ENCODE measurements around the gene RABGEF1. TPM values are rescaled to one million over a fixed set of nuclear protein-coding genes. Genes with fewer than 3 reads are reported as not detected.
"Not testable (repeated sequence)": the region's sequence is repeated elsewhere in the genome, so short reads cannot be mapped to it uniquely, and the experiment has no call there.

The RABGEF1 gene
- polyA plus RNA-seq, 1 donor from 2014 or later: 26.8 TPM

- H3K4me3 Mint-ChIP-seq: peak overlapping the region; percentile 95 to 98 (median 98)
Measured at GRCh38 chr7:66741710-66742049, 1.1 kb downstream of the RABGEF1 start.

DNA sequence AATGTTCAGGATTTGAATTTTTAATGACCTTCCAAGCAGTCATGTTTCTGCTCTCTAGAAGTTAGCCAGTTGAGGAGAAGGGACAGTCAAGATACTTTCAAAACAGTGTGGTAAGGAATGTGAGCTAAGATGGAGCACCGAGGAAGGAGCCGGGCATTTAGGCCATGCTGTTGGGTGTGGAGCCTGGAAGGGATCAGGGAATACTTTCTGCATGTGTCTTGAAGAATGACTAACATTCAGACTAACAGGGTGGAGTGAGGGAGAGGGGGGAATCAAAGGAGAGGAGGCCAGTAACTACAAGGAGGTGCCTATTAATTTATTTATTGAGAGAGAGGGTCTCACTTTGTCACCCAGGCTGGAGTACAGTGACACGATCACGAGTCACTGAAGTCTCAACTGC lies 1.8 kb downstream of the RABGEF1 start:
- not testable (repeated sequence) for H3K27me3 Mint-ChIP-seq, H3K36me3 Mint-ChIP-seq, H3K9me3 Mint-ChIP-seq
- Mint-ChIP-seq H3K27ac (peak overlapping the region; percentile 59 to 98 (median 85)), H3K4me1 (peaks cover 17 to 39% (median 34%) of the 10 kb centered on the region in 3 donors), H3K4me3 (peak overlapping the region in 3 of 4 donors; percentile 38 to 97 (median 86))

More at GRCh38 chr7:66741710-66742049, 1.1 kb downstream of the RABGEF1 start:
- Mint-ChIP-seq H3K27me3 (no peaks in the 10 kb centered on the region), H3K9me3 (no peaks in the 10 kb centered on the region), H3K36me3 (no peaks in the 10 kb centered on the region), H3K4me1 (peaks cover 12 to 39% (median 34%) of the 10 kb centered on the region in 3 donors), H3K27ac (peak overlapping the region; percentile 98 to 99 (median 98))

DNA sequence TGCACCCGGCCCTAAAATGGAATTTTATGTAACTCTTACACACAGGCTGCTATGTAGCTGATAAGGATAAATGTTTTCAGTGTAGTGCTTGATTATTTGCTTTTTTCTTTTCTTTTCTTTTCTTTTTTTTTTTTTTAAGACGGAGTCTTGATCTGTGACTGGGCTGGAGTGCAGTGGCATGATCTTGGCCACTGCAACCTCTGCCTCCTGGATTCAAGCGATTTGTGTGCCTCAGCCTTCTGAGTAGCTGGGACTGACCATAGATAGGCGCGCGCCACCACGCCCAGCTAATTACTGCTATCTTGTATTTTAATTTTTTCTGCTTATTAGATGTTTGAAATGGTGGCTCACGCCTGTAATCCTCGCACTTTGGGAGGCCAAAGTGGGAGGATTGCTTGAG lies 3.4 kb downstream of the RABGEF1 start:
- Mint-ChIP-seq H3K36me3 (no peaks in the 10 kb centered on the region), H3K27ac (peak overlapping the region; percentile 53 to 77 (median 67)), H3K9me3 (no peaks in the 10 kb centered on the region), H3K4me3 (peak overlapping the region in 2 of 4 donors; percentile 41 to 97), H3K4me1 (peaks cover 27 to 45% (median 36%) of the 10 kb centered on the region in 3 donors), H3K27me3 (no peaks in the 10 kb centered on the region)

DNA sequence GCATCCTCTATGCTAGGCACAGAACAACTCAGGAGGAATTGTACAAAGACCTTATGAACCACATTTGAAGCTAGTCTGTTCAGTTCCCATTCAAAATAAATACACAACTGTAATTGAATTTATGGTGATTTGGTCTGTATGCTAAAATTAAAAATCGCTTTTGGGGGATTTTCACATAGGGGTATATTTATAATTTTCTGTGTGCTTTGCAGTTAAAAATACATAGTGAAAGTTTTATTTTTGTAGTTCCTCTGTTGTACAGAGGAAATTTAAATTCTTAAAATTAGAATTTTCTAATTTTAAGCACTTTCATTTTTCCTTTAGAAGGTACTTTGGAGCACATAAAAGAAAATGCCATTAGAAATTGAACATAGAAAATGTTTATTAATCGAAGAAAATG lies 6.9 kb downstream of the RABGEF1 start:
- Mint-ChIP-seq H3K36me3 (peaks cover 2% of the 10 kb centered on the region), H3K4me3 (peak overlapping the region in 3 of 4 donors; percentile 57 to 82 (median 70))

DNA sequence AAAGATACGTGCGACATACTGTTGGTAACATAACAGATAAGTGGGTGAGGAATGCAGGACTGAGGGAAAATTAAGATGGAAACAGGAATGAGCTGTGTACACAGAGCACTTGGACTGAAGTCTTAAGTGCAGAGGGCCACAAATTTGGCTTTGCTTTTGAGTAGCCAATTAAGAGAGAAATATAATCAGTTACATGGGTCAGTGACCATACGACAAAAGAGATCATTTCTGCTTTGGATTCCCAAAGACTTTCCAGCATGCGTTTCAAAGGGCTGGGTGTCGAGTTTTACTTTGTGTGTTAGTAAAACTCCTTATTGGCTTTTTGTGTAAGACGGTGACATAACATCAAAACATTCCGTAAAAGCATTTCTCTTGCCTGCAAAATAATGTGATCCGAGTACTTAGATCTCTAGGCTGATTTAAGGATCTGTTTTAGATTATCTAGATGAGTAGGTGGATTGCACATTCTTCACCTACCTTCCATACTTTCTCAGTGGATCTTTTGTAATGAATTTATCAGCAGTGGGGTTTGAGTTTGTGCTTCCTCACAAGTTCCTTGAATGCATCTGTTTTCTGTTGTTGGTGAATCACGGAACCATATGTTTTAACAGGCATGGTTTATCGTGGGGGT lies 7.5 kb downstream of the RABGEF1 start:
- Mint-ChIP-seq H3K4me3 (peak overlapping the region; percentile 9 to 63 (median 49)), H3K27ac (no peak overlapping the region), H3K36me3 (peaks cover 2% of the 10 kb centered on the region), H3K9me3 (peaks cover 0 to 1% (median 0%) of the 10 kb centered on the region in 3 donors), H3K4me1 (peaks cover 40 to 50% (median 46%) of the 10 kb centered on the region in 3 donors), H3K27me3 (no peaks in the 10 kb centered on the region)

More for the DNA sequence above, 6.9 kb downstream of the RABGEF1 start:
- Mint-ChIP-seq H3K27me3 (no peaks in the 10 kb centered on the region), H3K9me3 (peaks cover 0 to 1% (median 0%) of the 10 kb centered on the region in 3 donors), H3K27ac (peak overlapping the region in 1 of 3 donors; percentile 71), H3K4me1 (peaks cover 39 to 50% (median 40%) of the 10 kb centered on the region in 3 donors)

DNA sequence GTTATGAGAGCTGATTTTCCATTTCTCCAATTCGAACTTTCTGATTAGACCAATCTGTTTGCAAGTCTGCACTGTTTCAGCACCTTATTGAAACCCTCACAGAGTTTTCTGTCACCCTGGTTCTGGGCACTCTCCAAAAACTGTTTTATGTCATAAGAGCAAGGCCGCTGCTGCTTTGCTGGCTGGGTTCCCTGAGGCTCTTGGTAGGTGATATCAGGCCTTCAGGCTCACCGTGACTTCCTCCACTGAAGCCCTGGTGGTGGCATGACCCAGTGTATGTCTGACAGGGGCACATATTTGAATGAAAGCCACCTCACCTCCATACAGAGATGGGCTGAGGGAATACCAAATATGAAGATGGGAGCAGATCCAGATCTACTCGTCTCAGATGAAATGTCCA lies 8.3 kb downstream of the RABGEF1 start:
- Mint-ChIP-seq H3K27ac (peak overlapping the region; percentile 39 to 82 (median 46)), H3K4me3 (peak overlapping the region in 3 of 4 donors; percentile 9 to 80 (median 71)), H3K36me3 (peaks cover 2% of the 10 kb centered on the region), H3K27me3 (no peaks in the 10 kb centered on the region), H3K9me3 (peaks cover 0 to 1% (median 0%) of the 10 kb centered on the region in 3 donors), H3K4me1 (peaks cover 39 to 50% (median 50%) of the 10 kb centered on the region in 3 donors)

DNA sequence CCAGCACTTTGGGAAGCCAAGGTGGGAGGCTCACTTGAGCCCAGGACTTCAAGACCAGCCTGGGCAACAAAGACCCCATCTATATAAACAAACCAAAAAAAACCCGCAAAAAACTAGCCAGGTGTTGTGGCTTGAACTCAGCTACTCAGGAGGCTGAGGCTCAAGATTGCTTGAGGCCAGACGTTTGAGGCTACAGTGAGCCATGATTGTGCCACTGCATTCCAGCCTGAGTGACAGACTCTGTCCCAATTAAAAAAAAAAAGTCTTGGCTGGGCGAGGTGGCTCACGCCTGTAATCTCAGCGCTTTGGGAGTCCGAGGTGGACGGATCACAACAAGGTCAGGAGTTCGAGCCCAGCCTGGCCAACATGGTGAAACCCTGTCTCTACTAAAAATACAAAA lies 11.4 kb downstream of the RABGEF1 start:
- H3K27me3 Mint-ChIP-seq: no peaks in the 10 kb centered on the region
- no peak overlapping the region for H3K4me3 Mint-ChIP-seq
- peaks cover 2% of the 10 kb centered on the region for H3K36me3 Mint-ChIP-seq
- H3K9me3 Mint-ChIP-seq: peaks cover 0 to 1% (median 0%) of the 10 kb centered on the region in 3 donors
- H3K4me1 Mint-ChIP-seq: peaks cover 42 to 55% (median 47%) of the 10 kb centered on the region in 3 donors
- no peak overlapping the region for H3K27ac Mint-ChIP-seq

DNA sequence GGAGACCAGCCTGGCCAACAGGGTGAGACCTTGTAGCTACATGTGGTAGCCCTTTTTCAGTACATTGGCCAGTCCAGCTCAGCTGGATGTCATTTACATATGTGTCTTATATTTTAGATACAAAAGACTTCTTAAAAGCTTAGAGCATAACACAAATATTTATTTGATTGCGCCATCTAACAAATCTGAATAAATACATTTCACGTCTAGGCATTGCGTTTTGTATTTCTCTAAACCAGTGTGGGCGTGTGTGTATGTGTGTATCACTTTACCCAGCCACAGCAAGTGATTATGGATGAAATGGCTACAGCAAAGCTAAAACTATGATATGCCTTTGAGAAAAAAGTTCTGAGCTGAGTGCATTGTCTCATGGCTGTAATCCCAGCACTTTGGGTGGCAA lies 14.0 kb downstream of the RABGEF1 start:
- H3K9me3 Mint-ChIP-seq: peaks cover 0 to 1% (median 0%) of the 10 kb centered on the region in 3 donors
- H3K36me3 Mint-ChIP-seq: peaks cover 2% of the 10 kb centered on the region
- H3K4me1 Mint-ChIP-seq: peaks cover 35 to 49% (median 35%) of the 10 kb centered on the region in 3 donors
- no peak overlapping the region for H3K27ac Mint-ChIP-seq
- no peaks in the 10 kb centered on the region for H3K27me3 Mint-ChIP-seq
- H3K4me3 Mint-ChIP-seq: no peak overlapping the region

DNA sequence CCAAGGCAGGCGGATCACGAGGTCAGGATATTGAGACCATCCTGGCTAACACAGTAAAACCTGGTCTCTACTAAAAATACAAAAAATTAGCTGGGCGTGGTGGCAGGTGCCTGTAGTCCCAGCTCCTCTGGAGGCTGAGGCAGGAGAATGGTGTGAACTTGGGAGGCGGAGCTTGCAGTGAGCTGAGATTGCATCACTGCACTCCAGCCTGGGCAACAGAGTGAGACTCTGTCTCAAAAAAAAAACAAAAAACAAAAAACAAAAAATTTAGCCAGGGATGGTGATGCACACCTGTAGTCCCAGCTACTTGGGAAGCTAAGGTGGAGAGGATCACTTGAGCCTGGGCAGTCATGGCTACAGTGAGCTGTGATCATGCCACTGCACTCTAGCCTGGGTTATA lies 14.5 kb downstream of the RABGEF1 start:
- not testable (repeated sequence) for H3K4me3 Mint-ChIP-seq, H3K9me3 Mint-ChIP-seq, H3K27me3 Mint-ChIP-seq, H3K36me3 Mint-ChIP-seq
- H3K4me1 Mint-ChIP-seq: peaks cover 33 to 47% (median 33%) of the 10 kb centered on the region in 3 donors
- H3K27ac Mint-ChIP-seq: peak overlapping the region in 1 of 3 donors; percentile 9

- H3K9me3 Mint-ChIP-seq: not testable (repeated sequence)
- H3K4me3 Mint-ChIP-seq: peak overlapping the region in 2 of 4 donors; percentile 33 to 71
Measured at GRCh38 chr7:66756227-66756626, 15.7 kb downstream of the RABGEF1 start.

GRCh38 chr7:66756889-66757288 lies 16.4 kb downstream of the RABGEF1 start:
- Mint-ChIP-seq H3K9me3 (no peaks in the 10 kb centered on the region), H3K4me3 (no peak overlapping the region), H3K4me1 (peaks cover 26 to 37% (median 30%) of the 10 kb centered on the region in 3 donors), H3K36me3 (no peaks in the 10 kb centered on the region), H3K27me3 (no peaks in the 10 kb centered on the region), H3K27ac (no peak overlapping the region)

More at GRCh38 chr7:66756227-66756626, 15.7 kb downstream of the RABGEF1 start:
- not testable (repeated sequence) for H3K27ac Mint-ChIP-seq, H3K27me3 Mint-ChIP-seq, H3K36me3 Mint-ChIP-seq
- peaks cover 31 to 41% (median 31%) of the 10 kb centered on the region in 3 donors for H3K4me1 Mint-ChIP-seq

GRCh38 chr7:66757939-66758338 lies 17.4 kb downstream of the RABGEF1 start:
- Mint-ChIP-seq H3K4me1 (peaks cover 21 to 30% (median 26%) of the 10 kb centered on the region in 3 donors), H3K36me3 (no peaks in the 10 kb centered on the region), H3K4me3 (no peak overlapping the region), H3K27me3 (no peaks in the 10 kb centered on the region), H3K27ac (no peak overlapping the region), H3K9me3 (no peaks in the 10 kb centered on the region)

GRCh38 chr7:66758950-66759628 lies 18.6 kb downstream of the RABGEF1 start:
- peaks cover 29 to 31% (median 30%) of the 10 kb centered on the region in 3 donors for H3K4me1 Mint-ChIP-seq
- peak overlapping the region in 1 of 4 donors; percentile 65 for H3K4me3 Mint-ChIP-seq
- no peaks in the 10 kb centered on the region for H3K27me3 Mint-ChIP-seq
- no peaks in the 10 kb centered on the region for H3K36me3 Mint-ChIP-seq
- H3K9me3 Mint-ChIP-seq: peaks cover 0 to 6% (median 2%) of the 10 kb centered on the region in 3 donors
- H3K27ac Mint-ChIP-seq: peak overlapping the region; percentile 13 to 61 (median 48)

- Mint-ChIP-seq H3K4me1 (peaks cover 39 to 46% (median 41%) of the 10 kb centered on the region in 3 donors), H3K27ac (peak overlapping the region in 1 of 3 donors; percentile 1)
- H3K36me3 Mint-ChIP-seq, H3K9me3 Mint-ChIP-seq, H3K4me3 Mint-ChIP-seq, H3K27me3 Mint-ChIP-seq: not testable (repeated sequence)
Measured at GRCh38 chr7:66763183-66763582, 22.6 kb downstream of the RABGEF1 start.

GRCh38 chr7:66763633-66764355 lies 23.3 kb downstream of the RABGEF1 start:
- Mint-ChIP-seq H3K4me1 (peaks cover 38 to 47% (median 40%) of the 10 kb centered on the region in 3 donors), H3K27ac (peak overlapping the region in 2 of 3 donors; percentile 1 to 12), H3K4me3 (peak overlapping the region in 1 of 4 donors; percentile 11)
- H3K9me3 Mint-ChIP-seq, H3K27me3 Mint-ChIP-seq, H3K36me3 Mint-ChIP-seq: not testable (repeated sequence)

Data from IgD-negative memory B cell (primary cell).